Daoy (cell line): Measurements from ENCODE around the gene ISLR. TPM values are rescaled to one million over a fixed set of nuclear protein-coding genes. Genes with fewer than 3 reads are reported as not detected.
A peak's percentile ranks its signal among the peaks of the same experiment; 100 is the strongest.

ENCODE experiments used
- DNase-seq: peaks from one replicate; pipeline ENCODE4 v3.0.0-alpha.2; 2015; ENCODE audit warnings: low read depth
- total RNA-seq: library from RNA; depleted of rRNA; stranded (reverse); fragments of >200 nt; shearing (Covaris generic); gene quantifications from 2 replicates; pipeline ENCODE4 v1.2.3, GENCODE V29; 2014

Gene ISLR
- total RNA-seq, 1 experiment from 2014 or later: 0.29 TPM

- DNase-seq: peak; percentile 64
Measured at GRCh38 chr15:74172701-74173379, 670 bp upstream of the ISLR start.

GRCh38 chr15:74174219-74174957 lies 878 bp downstream of the ISLR start:
- DNase-seq: peak; percentile 9

GRCh38 chr15:74174958-74175253 lies 1.4 kb downstream of the ISLR start:
- DNase-seq: no peak

GRCh38 chr15:74175271-74176191 lies 2.0 kb downstream of the ISLR start:
- DNase-seq: peak; percentile 13

GRCh38 chr15:74176262-74177214 lies 3.0 kb downstream of the ISLR start:
- peak; percentile 9 for DNase-seq

DNA sequence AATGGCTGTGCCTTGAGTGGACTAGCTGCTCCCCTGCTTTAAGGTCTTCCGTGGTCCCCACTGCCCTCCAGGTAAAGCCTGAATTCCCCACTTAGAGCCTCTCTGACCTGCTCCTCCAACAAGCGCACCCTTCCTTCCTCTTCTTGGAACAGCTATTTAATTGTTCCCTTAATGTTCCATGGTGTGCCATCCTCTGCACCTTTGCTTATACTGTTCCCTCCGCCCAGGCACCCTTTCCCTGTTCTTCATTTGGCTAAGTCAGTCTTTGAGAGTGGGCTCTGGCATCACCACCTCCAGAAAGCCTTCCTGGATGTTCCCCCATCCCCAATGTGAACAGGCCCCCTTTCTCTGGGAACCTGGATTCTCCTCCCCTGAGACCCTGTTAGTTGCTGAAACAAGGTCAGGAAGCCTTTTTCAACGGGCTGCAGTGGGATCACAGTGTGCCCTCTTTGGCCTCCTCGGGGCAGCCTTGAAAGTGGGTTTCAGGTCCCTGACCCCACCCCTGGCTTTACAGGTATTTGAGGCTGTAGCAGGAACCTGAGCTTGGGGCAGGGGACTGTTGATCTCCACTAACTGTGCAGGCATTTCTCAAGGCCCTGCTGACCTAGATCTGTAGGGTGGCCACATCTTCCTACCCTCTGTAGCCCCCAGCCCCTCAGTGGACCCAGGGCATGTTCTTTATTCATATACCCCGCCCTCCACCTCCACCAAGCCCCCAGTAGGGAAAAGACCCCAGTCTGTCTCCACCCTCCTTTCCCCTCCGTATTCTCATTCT lies 5.0 kb downstream of the ISLR start:
- no peak for DNase-seq

DNA sequence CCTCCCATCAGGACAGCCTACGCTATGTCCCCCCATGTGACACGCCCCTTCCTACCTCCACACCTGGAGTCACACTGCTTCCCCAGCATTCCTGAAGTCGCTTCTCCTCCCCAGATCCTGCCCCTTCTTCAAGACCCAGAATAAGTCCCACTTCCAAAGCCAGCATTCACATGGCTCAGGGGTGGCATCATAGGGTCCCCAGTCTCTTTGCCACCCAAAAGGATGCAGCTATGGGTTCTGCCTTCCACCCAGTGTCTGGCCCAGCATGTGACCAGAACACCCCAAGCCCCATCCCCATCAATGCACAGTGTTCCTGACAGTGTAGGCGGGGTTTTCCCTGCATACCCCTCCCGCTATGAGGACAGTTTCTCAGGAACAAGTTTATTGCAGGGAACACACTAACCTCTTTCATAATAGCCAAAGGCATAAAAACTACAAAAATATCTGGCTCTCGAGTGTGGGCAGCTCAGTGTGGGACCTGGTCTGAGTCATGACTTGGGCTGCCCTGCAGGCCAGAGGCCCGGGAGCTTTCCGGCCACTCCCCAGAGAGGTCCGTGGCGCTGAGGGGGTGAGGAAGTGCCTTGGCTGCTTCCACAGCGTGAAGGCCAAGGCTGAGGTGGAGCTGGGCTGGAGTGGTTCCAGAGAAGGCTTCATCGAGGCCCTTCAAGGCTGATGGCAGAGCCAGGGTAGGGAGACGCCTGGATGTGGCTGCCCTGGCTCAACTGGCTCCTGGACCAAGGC lies 5.8 kb downstream of the ISLR start:
- peak; percentile 88 for DNase-seq

GRCh38 chr15:74179983-74180880 lies 6.7 kb downstream of the ISLR start:
- peak; percentile 76 for DNase-seq

DNA sequence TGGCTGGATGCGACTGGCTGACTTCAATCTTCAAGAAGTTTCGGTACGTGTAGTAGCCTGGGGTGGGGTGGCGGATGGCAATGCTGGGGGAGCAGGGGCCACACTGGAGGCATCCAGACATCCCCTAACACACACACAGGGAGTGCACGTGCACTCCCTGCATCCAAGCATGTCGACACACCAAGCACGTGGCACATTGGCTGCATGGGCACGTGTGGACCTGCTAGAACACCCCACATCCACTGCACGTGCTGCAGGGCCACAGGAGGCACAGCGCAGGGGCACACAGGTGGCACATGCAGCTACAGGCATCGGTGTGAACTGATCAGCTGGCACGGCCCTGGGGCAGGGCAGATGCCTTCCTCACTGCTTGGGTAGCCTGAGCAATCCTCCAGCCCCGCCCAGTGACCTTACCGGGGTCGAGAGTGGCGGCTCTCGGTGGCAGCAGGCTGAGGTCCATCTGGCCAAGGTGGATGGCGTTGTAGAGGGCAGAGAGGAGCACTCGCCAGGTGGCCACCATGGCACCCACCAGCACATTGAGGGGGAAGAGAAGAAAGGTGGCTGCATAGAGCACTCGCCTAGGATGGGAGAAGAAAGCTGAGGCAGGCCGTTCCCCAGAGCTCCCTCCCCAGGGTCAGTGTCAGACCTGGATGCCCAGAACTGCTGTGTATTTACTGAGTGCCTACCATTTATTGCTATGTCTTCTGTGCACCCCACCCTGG lies 7.5 kb downstream of the ISLR start:
- no peak for DNase-seq

DNA sequence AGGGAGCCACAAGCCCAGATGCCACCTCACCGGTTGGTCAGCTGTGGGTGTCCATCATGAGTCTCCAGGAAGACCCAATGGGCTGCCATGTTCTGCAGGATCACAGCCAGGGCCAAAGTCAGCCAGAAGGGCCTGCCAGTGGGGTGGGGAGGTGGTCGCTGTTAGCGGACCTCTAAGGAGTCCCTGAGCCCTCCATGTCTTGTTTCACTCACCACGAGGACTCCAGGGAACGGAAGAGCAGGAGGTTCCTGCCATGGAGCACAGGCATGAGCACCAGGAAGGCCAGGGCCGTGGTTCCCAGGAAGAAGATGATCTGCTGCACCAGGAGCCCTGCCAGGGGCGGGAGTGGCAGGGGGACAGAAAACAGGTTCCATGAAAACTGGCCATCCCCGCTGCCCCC lies 8.6 kb downstream of the ISLR start:
- DNase-seq: no peak

DNA sequence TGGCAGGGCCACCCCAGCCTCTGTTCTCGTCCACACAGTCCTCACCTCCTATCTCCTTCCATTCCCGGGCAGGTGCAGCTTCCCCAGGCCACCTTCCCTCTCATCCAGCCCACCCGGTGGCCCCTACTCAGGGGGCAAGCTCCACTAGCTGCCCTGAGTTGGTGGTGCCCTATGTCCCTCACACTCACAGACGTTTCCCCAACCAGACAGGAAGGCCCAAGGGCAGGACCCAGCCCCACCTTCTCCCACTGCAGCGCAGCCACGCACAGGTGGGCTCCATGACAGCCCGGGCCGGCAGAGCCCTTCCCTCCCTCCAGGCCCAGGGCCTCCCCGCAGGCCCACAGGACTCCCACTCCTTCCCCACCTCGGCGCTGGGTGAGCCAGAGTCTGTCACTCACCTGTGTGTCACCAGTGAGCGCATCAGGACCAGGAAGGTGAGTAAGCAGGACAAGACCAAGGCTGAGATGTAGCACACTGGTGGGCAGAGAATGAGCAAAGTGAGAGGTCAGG lies 11.1 kb downstream of the ISLR start:
- DNase-seq: peak; percentile 17

DNA sequence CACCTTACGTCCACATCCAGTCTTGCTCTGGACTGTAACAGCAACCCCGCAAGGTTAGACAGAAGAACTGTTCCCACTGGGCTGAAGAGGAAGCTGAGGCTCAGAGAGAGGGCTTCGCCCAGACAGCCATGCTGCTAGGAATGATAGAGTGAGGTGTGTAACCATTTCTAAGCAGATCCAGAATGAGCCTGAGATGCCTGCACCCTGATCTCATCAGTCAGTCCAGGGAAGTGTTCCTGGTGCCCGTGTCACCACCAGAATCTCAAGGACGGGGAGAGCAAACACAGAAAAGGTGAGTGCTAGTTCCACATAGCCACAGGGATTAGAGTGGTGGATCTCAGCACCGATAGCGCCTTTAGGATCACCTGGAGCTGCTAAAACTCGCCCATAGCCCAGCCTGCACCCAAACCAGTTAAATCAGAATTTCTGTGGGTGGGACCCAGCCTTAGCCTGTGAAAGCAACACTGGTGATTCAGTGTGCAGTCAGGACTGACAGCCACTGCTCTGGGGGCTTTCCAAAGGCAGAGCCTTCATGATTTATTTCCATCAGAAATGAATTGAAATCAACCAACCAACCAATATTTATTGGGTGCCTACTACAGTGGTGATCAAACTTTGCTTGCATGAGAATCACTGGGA lies 12.3 kb downstream of the ISLR start:
- DNase-seq: no peak

GRCh38 chr15:74188216-74188615 lies 14.7 kb downstream of the ISLR start:
- no peak for DNase-seq

GRCh38 chr15:74191798-74192197 lies 18.3 kb downstream of the ISLR start:
- DNase-seq: no peak

DNA sequence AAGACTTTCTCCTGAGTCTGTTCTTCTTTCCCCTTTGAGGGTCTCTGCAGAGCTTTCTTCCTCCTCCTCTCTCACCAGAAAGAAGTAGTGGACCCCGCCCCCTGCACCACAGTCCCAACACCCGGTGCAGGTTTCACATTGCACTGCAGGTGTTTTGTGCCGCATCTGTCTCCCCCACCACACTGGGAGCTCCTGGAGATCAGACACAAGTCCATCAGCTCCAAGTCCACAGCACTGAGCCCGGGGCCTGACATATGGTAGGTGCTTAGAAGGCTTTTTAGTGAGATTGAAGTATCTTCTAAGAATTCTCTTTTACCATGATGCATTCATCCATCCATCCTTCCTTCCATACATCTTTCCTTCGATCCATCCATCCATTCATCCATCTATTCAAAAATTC lies 19.2 kb downstream of the ISLR start:
- DNase-seq: no peak

DNA sequence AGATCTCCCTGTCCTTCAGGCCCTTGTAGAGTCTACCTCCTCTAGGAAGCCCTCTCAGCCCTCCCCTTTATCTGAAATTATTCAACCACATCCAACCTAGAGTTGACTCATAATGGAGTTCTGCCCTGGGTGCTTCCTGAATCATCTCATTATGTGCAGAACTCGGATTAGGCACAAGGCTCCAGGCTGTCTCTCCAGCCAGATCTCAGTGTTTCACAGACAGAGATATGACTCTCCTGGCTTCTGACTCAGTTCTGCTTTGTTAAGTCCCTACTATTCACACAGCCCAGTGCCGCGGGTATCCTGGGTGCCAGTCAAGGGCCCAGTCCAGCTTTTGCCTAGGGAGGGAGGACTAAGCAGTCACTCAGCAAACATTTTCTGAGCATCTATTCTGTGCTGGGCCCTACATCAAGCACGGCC lies 19.8 kb downstream of the ISLR start:
- peak; percentile 96 for DNase-seq

DNA sequence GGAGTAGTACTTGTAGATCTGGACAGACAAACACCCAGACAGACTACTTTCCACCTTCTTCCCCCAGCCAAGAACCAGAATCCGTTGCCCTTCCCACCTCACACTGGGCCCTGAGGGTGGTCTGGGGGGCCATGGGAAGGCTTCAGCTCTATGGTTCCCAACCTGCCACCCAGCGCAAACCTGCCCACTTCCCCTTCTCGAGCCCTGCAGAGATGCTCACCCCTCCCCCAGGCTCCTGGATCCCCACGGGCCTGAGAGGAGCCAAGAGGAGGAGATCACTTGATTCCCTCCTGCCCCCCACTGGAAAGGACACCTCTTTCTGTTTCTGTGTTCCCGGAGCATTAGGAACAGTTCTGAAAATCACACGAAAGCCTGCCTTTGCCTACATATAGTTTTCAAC lies 20.4 kb downstream of the ISLR start:
- DNase-seq: no peak
